GM19193 (cell line): Measurements from ENCODE around the gene RAVER1.

Source experiments
- POLR2A ChIP-seq: IDR thresholded peaks from 4 replicates; pipeline ENCODE4 v1.6.1; 2011; ENCODE audit not compliant: insufficient read depth, insufficient read length; ENCODE audit errors: extremely low read depth

The RAVER1 gene

GRCh38 chr19:10332965-10333757, at the start of gene RAVER1:
Gene RAVER1, minus strand, starts transcription at chr19:10333529. Its CDS starts 22 bp downstream, at chr19:10333507.
- peak; percentile 94 for TF ChIP-seq POLR2A

GRCh38 chr19:10380313-10381102, 47.2 kb upstream of the RAVER1 start, which contains the start of gene TYK2:
Gene TYK2, minus strand, starts transcription at chr19:10380572. Its CDS starts 2,166 bp downstream, at chr19:10378406.
- TF ChIP-seq POLR2A: peak; percentile 86

- no peak for TF ChIP-seq POLR2A
Observed at GRCh38 chr19:10379880-10380312, 46.6 kb upstream of the RAVER1 start.

GRCh38 chr19:10378124-10378523, 44.8 kb upstream of the RAVER1 start:
- TF ChIP-seq POLR2A: no peak

- no peak for TF ChIP-seq POLR2A
Observed at GRCh38 chr19:10374931-10375330, 41.6 kb upstream of the RAVER1 start.

- no peak for TF ChIP-seq POLR2A
Observed at GRCh38 chr19:10372690-10373089, 39.4 kb upstream of the RAVER1 start.

GRCh38 chr19:10368101-10368803, 34.9 kb upstream of the RAVER1 start:
- no peak for TF ChIP-seq POLR2A

GRCh38 chr19:10365518-10365917, 32.2 kb upstream of the RAVER1 start:
- TF ChIP-seq POLR2A: no peak

GRCh38 chr19:10364644-10365043, 31.3 kb upstream of the RAVER1 start:
- no peak for TF ChIP-seq POLR2A

- TF ChIP-seq POLR2A: no peak
Observed at GRCh38 chr19:10363789-10364281, 30.5 kb upstream of the RAVER1 start.

GRCh38 chr19:10362259-10362658, 28.9 kb upstream of the RAVER1 start:
- no peak for TF ChIP-seq POLR2A

- no peak for TF ChIP-seq POLR2A
Observed at GRCh38 chr19:10361569-10362011, 28.3 kb upstream of the RAVER1 start.

- TF ChIP-seq POLR2A: no peak
Observed at GRCh38 chr19:10356431-10356830, 23.1 kb upstream of the RAVER1 start.

GRCh38 chr19:10353793-10354391, 20.6 kb upstream of the RAVER1 start:
- TF ChIP-seq POLR2A: no peak
